Esophagus mucosa (tissue), 1 donor: ENCODE measurements around the gene BCAS2. TPM values are rescaled to one million over a fixed set of nuclear protein-coding genes. Genes with fewer than 3 reads are reported as not detected.

Source experiments
- ATAC-seq: fragments of 200-7000 bp; cut with Tn5 transposase; one replicate; pipeline ENCODE4 v1.9.1; 2020
- total RNA-seq: library from RNA; stranded (reverse); gene quantifications from one replicate; pipeline ENCODE4 v1.2.4, GENCODE V29; 2023
- donor health status: DM: yes; HTN: yes; CAD: no.

The BCAS2 gene
- total RNA-seq, 1 donor from 2014 or later: 31.1 TPM

GRCh38 chr1:114558544-114558943, 22.9 kb downstream of the BCAS2 start:
- no peak for ATAC-seq

GRCh38 chr1:114554577-114554976, 26.8 kb downstream of the BCAS2 start:
- peak; percentile 64 for ATAC-seq

- ATAC-seq: no peak
Observed at GRCh38 chr1:114552106-114552639, 29.2 kb downstream of the BCAS2 start.

GRCh38 chr1:114551400-114551799, 30.0 kb downstream of the BCAS2 start:
- no peak for ATAC-seq

GRCh38 chr1:114550336-114550735, 31.1 kb downstream of the BCAS2 start:
- no peak for ATAC-seq

- ATAC-seq: peak; percentile 74
Observed at GRCh38 chr1:114549137-114549536, 32.3 kb downstream of the BCAS2 start.

- ATAC-seq: no peak
Observed at GRCh38 chr1:114547076-114547475, 34.3 kb downstream of the BCAS2 start.

GRCh38 chr1:114545796-114546195, 35.6 kb downstream of the BCAS2 start:
- no peak for ATAC-seq

- ATAC-seq: no peak
Observed at GRCh38 chr1:114545315-114545714, 36.1 kb downstream of the BCAS2 start.

- no peak for ATAC-seq
Observed at GRCh38 chr1:114540821-114541220, 40.6 kb downstream of the BCAS2 start.

- ATAC-seq: no peak
Observed at GRCh38 chr1:114540272-114540671, 41.1 kb downstream of the BCAS2 start.

GRCh38 chr1:114536043-114536442, 45.4 kb downstream of the BCAS2 start:
- no peak for ATAC-seq

GRCh38 chr1:114535401-114535800, 46.0 kb downstream of the BCAS2 start:
- ATAC-seq: no peak

GRCh38 chr1:114531094-114531493, 50.3 kb downstream of the BCAS2 start:
- ATAC-seq: no peak

- ATAC-seq: no peak
Observed at GRCh38 chr1:114530224-114530623, 51.2 kb downstream of the BCAS2 start.

- ATAC-seq: no peak
Observed at GRCh38 chr1:114524944-114525343, 56.5 kb downstream of the BCAS2 start.

- no peak for ATAC-seq
Observed at GRCh38 chr1:114522264-114522575, 59.2 kb downstream of the BCAS2 start.

GRCh38 chr1:114521396-114522263, 59.8 kb downstream of the BCAS2 start:
- ATAC-seq: no peak

Other genes starting within 250 kb of the BCAS2 start
- 22.2 TPM for gene TRIM33, start 70.4 kb downstream of the BCAS2 start, total RNA-seq
- gene DENND2C, start 88.4 kb upstream of the BCAS2 start, total RNA-seq: 41.4 TPM
- gene AMPD1, start 113.9 kb upstream of the BCAS2 start, total RNA-seq: not detected
- gene NRAS, start 135.2 kb upstream of the BCAS2 start, total RNA-seq: 22.4 TPM
- gene CSDE1, start 176.4 kb upstream of the BCAS2 start, total RNA-seq: 414 TPM
- 30.9 TPM for gene SIKE1, start 199.1 kb upstream of the BCAS2 start, total RNA-seq